H9 (cell line): ENCODE results near the gene FRYL. TPM values are rescaled to one million over a fixed set of nuclear protein-coding genes. Genes with fewer than 3 reads are reported as not detected.

Experiments
- DNase-seq: peaks from one replicate; pipeline ENCODE4 v3.0.0-alpha.2; 2017
- H2AFZ ChIP-seq: one replicate; pipeline ENCODE4 v1.6.1; 2013; ENCODE audit warnings: mild to moderate bottlenecking, low read length, control low read depth, moderate library complexity
- H2AK5ac ChIP-seq: 2 replicates; pipeline ENCODE4 v1.6.1; 2013; ENCODE audit warnings: low read length, control low read depth, mixed read lengths; ENCODE audit not compliant: insufficient read length
- H2BK120ac ChIP-seq: one replicate; pipeline ENCODE4 v1.6.1; 2013; ENCODE audit warnings: low read depth, mild to moderate bottlenecking, low read length, control low read depth, inconsistent platforms; ENCODE audit not compliant: poor library complexity, severe bottlenecking
- H2BK12ac ChIP-seq: 2 replicates; pipeline ENCODE4 v1.6.1; 2013; ENCODE audit warnings: low read length, control low read depth, mixed read lengths, low read depth; ENCODE audit not compliant: insufficient read length
- H2BK15ac ChIP-seq: 2 replicates; pipeline ENCODE4 v1.6.1; 2013; ENCODE audit warnings: low read depth, low read length, control low read depth
- H2BK20ac ChIP-seq: one replicate; pipeline ENCODE4 v1.6.1; 2013; ENCODE audit warnings: low read depth, mild to moderate bottlenecking, low read length, control low read depth, inconsistent platforms; ENCODE audit not compliant: poor library complexity, severe bottlenecking
- H2BK5ac ChIP-seq: 2 replicates; pipeline ENCODE4 v1.6.1; 2013; ENCODE audit warnings: low read length, control low read depth, mixed read lengths; ENCODE audit not compliant: insufficient read length
- H3K14ac ChIP-seq: 2 replicates; pipeline ENCODE4 v1.6.1; 2013; ENCODE audit warnings: low read length, control low read depth; ENCODE audit not compliant: insufficient read depth
- H3K18ac ChIP-seq: 2 replicates; pipeline ENCODE4 v1.6.1; 2013; ENCODE audit warnings: low read depth, mild to moderate bottlenecking, mixed read lengths, low read length, control low read depth; ENCODE audit not compliant: insufficient read length
- H3K23ac ChIP-seq: 2 replicates; pipeline ENCODE4 v1.6.1; 2013; ENCODE audit warnings: low read length, control low read depth, mixed read lengths, low read depth; ENCODE audit not compliant: insufficient read length
- H3K23me2 ChIP-seq: 2 replicates; pipeline ENCODE4 v1.6.1; 2013; ENCODE audit warnings: low read depth, mild to moderate bottlenecking, mixed read lengths, low read length, control low read depth; ENCODE audit not compliant: insufficient read length, poor library complexity, severe bottlenecking
- H3K27ac ChIP-seq: 2 replicates; pipeline ENCODE4 v1.5.1; 2013; ENCODE audit warnings: low read length, control low read depth, mixed read lengths, low read depth; ENCODE audit not compliant: insufficient read length
- H3K27me3 ChIP-seq: 2 replicates; pipeline ENCODE4 v1.6.1; 2013; ENCODE audit warnings: low read length, control low read depth, inconsistent platforms; ENCODE audit not compliant: insufficient read depth
- H3K4ac ChIP-seq: 2 replicates; pipeline ENCODE4 v1.6.1; 2013; ENCODE audit warnings: low read depth, mild to moderate bottlenecking, control low read depth, inconsistent platforms, low read length, moderate library complexity
- H3K4me1 ChIP-seq: 2 replicates; pipeline ENCODE4 v1.6.1; 2013; ENCODE audit warnings: low read length, control low read depth, inconsistent platforms; ENCODE audit not compliant: insufficient read depth
- H3K4me2 ChIP-seq: 2 replicates; pipeline ENCODE4 v1.6.1; 2013; ENCODE audit warnings: low read length, control low read depth, mixed read lengths; ENCODE audit not compliant: insufficient read length, insufficient read depth
- H3K56ac ChIP-seq: 2 replicates; pipeline ENCODE4 v1.6.1; 2013; ENCODE audit warnings: low read depth, mild to moderate bottlenecking, mixed read lengths, low read length, control low read depth; ENCODE audit not compliant: insufficient read length
- H3K79me1 ChIP-seq: 2 replicates; pipeline ENCODE4 v1.6.1; 2013; ENCODE audit warnings: low read depth, mild to moderate bottlenecking, moderate library complexity, low read length, control low read depth, inconsistent platforms; ENCODE audit not compliant: insufficient read depth, poor library complexity, severe bottlenecking
- H3K79me2 ChIP-seq: 2 replicates; pipeline ENCODE4 v1.6.1; 2013; ENCODE audit warnings: low read length, control low read depth, inconsistent platforms; ENCODE audit not compliant: insufficient read depth
- H3K9ac ChIP-seq: 2 replicates; pipeline ENCODE4 v1.6.1; 2013; ENCODE audit warnings: low read length, control low read depth, mixed read lengths; ENCODE audit not compliant: insufficient read length; ENCODE audit errors: extremely low read depth
- H3K9me3 ChIP-seq: one replicate; pipeline ENCODE4 v1.6.1; 2013; ENCODE audit warnings: low read depth, low read length, inconsistent platforms; ENCODE audit not compliant: control insufficient read depth
- H3T11ph ChIP-seq: one replicate; pipeline ENCODE4 v1.6.1; 2013; ENCODE audit warnings: mild to moderate bottlenecking, low read length, control low read depth, inconsistent platforms
- H4K20me1 ChIP-seq: one replicate; pipeline ENCODE4 v1.6.1; 2013; ENCODE audit not compliant: control insufficient read depth, insufficient read length, insufficient read depth
- H4K5ac ChIP-seq: 2 replicates; pipeline ENCODE4 v1.6.1; 2013; ENCODE audit warnings: low read depth, mild to moderate bottlenecking, mixed read lengths, low read length, control low read depth; ENCODE audit not compliant: insufficient read length
- H4K8ac ChIP-seq: replicated peaks from 2 replicates; pipeline ENCODE4 v1.6.1; 2013; ENCODE audit warnings: low read length, control low read depth, mixed read lengths, low read depth; ENCODE audit not compliant: insufficient read length
- H4K91ac ChIP-seq: 2 replicates; pipeline ENCODE4 v1.6.1; 2013; ENCODE audit warnings: low read depth, mild to moderate bottlenecking, moderate library complexity, mixed read lengths, low read length, control low read depth; ENCODE audit not compliant: insufficient read length
- H3K27ac Mint-ChIP-seq, 3 experiments: 2 replicates in 2 of 3; 3 replicates in 1 of 3; pipeline ENCODE4 v1.8.0; 2020 to 2021; ENCODE audit warnings: mixed read lengths in 3 of 3, mild to moderate bottlenecking in 1 of 3, moderate library complexity in 1 of 3
- H3K27me3 Mint-ChIP-seq: 2 replicates; pipeline ENCODE4 v1.8.0; 2021; ENCODE audit warnings: low read depth, mild to moderate bottlenecking, moderate library complexity, mixed read lengths
- H3K36me3 Mint-ChIP-seq, 3 experiments: 2 replicates in 2 of 3; 3 replicates in 1 of 3; pipeline ENCODE4 v1.8.0; 2020 to 2021; ENCODE audit warnings: low read depth in 3 of 3, mixed read lengths in 3 of 3; ENCODE audit not compliant: insufficient read depth in 1 of 3
- H3K4me1 Mint-ChIP-seq, 2 experiments: 2 replicates each; pipeline ENCODE4 v1.8.0; 2020; ENCODE audit warnings: mixed read lengths in 2 of 2
- H3K4me3 Mint-ChIP-seq, 2 experiments: 2 replicates in 1 of 2; 3 replicates in 1 of 2; pipeline ENCODE4 v1.8.0; 2020 to 2021; ENCODE audit warnings: mild to moderate bottlenecking in 2 of 2, mixed read lengths in 2 of 2, moderate library complexity in 1 of 2
- H3K9me3 Mint-ChIP-seq, 2 experiments: 2 replicates in 1 of 2; 3 replicates in 1 of 2; pipeline ENCODE4 v1.8.0; 2020; ENCODE audit warnings: mild to moderate bottlenecking in 2 of 2, mixed read lengths in 2 of 2, moderate library complexity in 1 of 2
- CTCF ChIP-seq: fragments of 200-600 bp; sonication (generic); conservative IDR thresholded peaks from 3 replicates; pipeline ENCODE4 v1.8.0; 2021; ENCODE audit warnings: antibody characterized with exemption, mild to moderate bottlenecking
- total RNA-seq: library from RNA; stranded (reverse); gene quantifications from 2 replicates; pipeline ENCODE4 v1.2.1, GENCODE V29; 2021

Gene FRYL
- total RNA-seq, 1 experiment from 2014 or later: 31.5 TPM

GRCh38 chr4:48742412-48742811 is 37.7 kb downstream of the FRYL start:
- no peak overlapping the region for H2BK12ac ChIP-seq
- Mint-ChIP-seq H3K27me3 (no peaks in the 10 kb centered on the region), H3K4me1 (peaks cover 8 to 13% of the 10 kb centered on the region in 2 experiments), H3K4me3 (no peak overlapping the region), H3K36me3 (peaks cover 0 to 8% (median 2%) of the 10 kb centered on the region in 3 experiments; a peak in 4 of 7 replicates), H3K9me3 (peaks cover 0 to 2% of the 10 kb centered on the region in 2 experiments; a peak in 3 of 5 replicates), H3K27ac (peak overlapping the region in 1 of 3 experiments; percentile 5; a peak in 1 of 7 replicates)
- H4K8ac ChIP-seq: no peak overlapping the region
- H3K18ac ChIP-seq: no peak overlapping the region
- no peaks in the 10 kb centered on the region for H3K27me3 ChIP-seq
- H3K23ac ChIP-seq: no peak overlapping the region
- H3K4me2 ChIP-seq: no peak overlapping the region
- H3K9me3 ChIP-seq: no peaks in the 10 kb centered on the region
- no peak overlapping the region for H3K4ac ChIP-seq
- TF ChIP-seq CTCF: no peak
- no peak overlapping the region for H2AK5ac ChIP-seq
- H2BK120ac ChIP-seq: no peak overlapping the region
- H2BK15ac ChIP-seq: no peak overlapping the region
- H2BK20ac ChIP-seq: no peak overlapping the region
- H3K79me1 ChIP-seq: peaks cover 15% of the 10 kb centered on the region
- no peak for DNase-seq
- H3K4me1 ChIP-seq: peaks cover 7% of the 10 kb centered on the region; the same call in 1 of the 2 replicates
- H2BK5ac ChIP-seq: no peak overlapping the region
- no peaks in the 10 kb centered on the region for H3K23me2 ChIP-seq
- H2AFZ ChIP-seq: no peak overlapping the region
- no peak overlapping the region for H4K5ac ChIP-seq
- H3K27ac ChIP-seq: no peak overlapping the region
- H3K9ac ChIP-seq: no peak overlapping the region
- no peak overlapping the region for H3K14ac ChIP-seq
- no peak overlapping the region for H3K56ac ChIP-seq
- no peak overlapping the region for H3T11ph ChIP-seq
- no peaks in the 10 kb centered on the region for H4K20me1 ChIP-seq
- H4K91ac ChIP-seq: no peak overlapping the region
- H3K79me2 ChIP-seq: peaks cover 19% of the 10 kb centered on the region; the same call in 1 of the 2 replicates
